ENCODE results near the gene ZNF639. TPM values are rescaled to one million over a fixed set of nuclear protein-coding genes. Genes with fewer than 3 reads are reported as not detected.
A peak's percentile ranks its signal among the peaks of the same experiment; 100 is the strongest.

The ZNF639 gene
- total and polyA plus RNA-seq, 2 of the 13 experiments (the other 11 are each of a cell fraction or from before 2014, with no cell fraction given) = 11.6 to 42.4 TPM

GRCh38 chr3:179286331-179286730 lies 36.5 kb upstream of the ZNF639 start:
- Histone ChIP-seq H3K36me3 (replicated peaks in 1 of 2; ENCODE audit: control insufficient read depth in 1 of 2, insufficient read depth in 2 of 2, low read length in 2 of 2) (no peaks in the 10 kb centered on the region), H4K20me1 (ENCODE audit: insufficient read depth, low read length) (no peaks in the 10 kb centered on the region), H3K4me2 (ENCODE audit: low read depth, low read length) (no peak overlapping the region), H3K27ac (ENCODE audit: extremely low read length, insufficient read depth, low read length) (no peak overlapping the region), H2AFZ (ENCODE audit: low read length) (no peak overlapping the region), H3K27me3 (ENCODE audit: control insufficient read depth in 1 of 2, insufficient read depth in 2 of 2, low read length in 2 of 2) (no peaks in the 10 kb centered on the region), H3K4me3 (replicated peaks in 1 of 3; ENCODE audit: insufficient read depth in 1 of 3, low read depth in 2 of 3, low read length in 3 of 3) (no peak overlapping the region), H3K9ac (ENCODE audit: insufficient read depth, low read depth, low read length) (no peak overlapping the region), H3K9me3 (ENCODE audit: low read length) (no peaks in the 10 kb centered on the region), H3K79me2 (ENCODE audit: insufficient read depth, low read length) (no peaks in the 10 kb centered on the region), H3K4me1 (ENCODE audit: insufficient read depth, low read length) (no peaks in the 10 kb centered on the region)
- TF ChIP-seq KDM3A (CRISPR knock-in tag; IDR thresholded peaks at IDR 0.05; ENCODE audit: low read depth) (no peak), TEAD2 (CRISPR knock-in tag; IDR thresholded peaks at IDR 0.05) (no peak), ZNF556 (CRISPR knock-in tag; IDR thresholded peaks at IDR 0.05; ENCODE audit: borderline replicate concordance) (no peak), GLI4 (CRISPR knock-in tag; IDR thresholded peaks at IDR 0.05; ENCODE audit: borderline replicate concordance) (no peak), ZSCAN20 (CRISPR knock-in tag; IDR thresholded peaks at IDR 0.05; ENCODE audit: borderline replicate concordance) (no peak), ZNF460 (CRISPR knock-in tag; IDR thresholded peaks at IDR 0.05; ENCODE audit: borderline replicate concordance) (0 out of 2 replicates have a peak, but pooled peaks have one; percentile 13), BRF2 (CRISPR knock-in tag; IDR thresholded peaks at IDR 0.05) (no peak), ZNF160 (CRISPR knock-in tag; IDR thresholded peaks at IDR 0.05) (no peak), ZNF792 (CRISPR knock-in tag; IDR thresholded peaks at IDR 0.05) (no peak)
- BruUV-seq (replicated peaks) = no TSS peak
- ATAC-seq (no peak), DNase-seq (ENCODE audit: low spot score) (no peak), FAIRE-seq (no peak)
- 51% methylated on average over 6 of the region's 6 CpGs for WGBS (ENCODE audit: low lambda C conversion rate)
- in situ Hi-C loops (cut with HindIII; ENCODE audit: extremely low pct_ligation_motif_present, low pct_unique_long_range_greater_than_20kb) (no loop called here), intact Hi-C loops (cut with micrococcal nuclease; ENCODE audit: unreplicated experiment) (no loop called here)
- ChIA-PET POLR2A (no interaction called here), CTCF (ENCODE audit: low intra/inter-chr PET ratio, low total read pairs) (no interaction called here)

- no TSS peak for BruUV-seq (replicated peaks)
- no peaks in the 10 kb centered on the region for H3K36me3 ChIP-seq (replicated peaks in 1 of 2; ENCODE audit: control insufficient read depth in 1 of 2, insufficient read depth in 2 of 2, low read length in 2 of 2)
- H3K9me3 ChIP-seq (ENCODE audit: low read length) = no peaks in the 10 kb centered on the region
- intact Hi-C loops (cut with micrococcal nuclease; ENCODE audit: unreplicated experiment) = loop anchor here (2.0 kb wide), 1 partner anchor 20 kb away; no protein-coding TSS in a partner anchor
- 40% methylated on average over 4 of the region's 4 CpGs for WGBS (ENCODE audit: low lambda C conversion rate)
- no peaks in the 10 kb centered on the region for H3K79me2 ChIP-seq (ENCODE audit: insufficient read depth, low read length)
- no peak overlapping the region for H3K4me3 ChIP-seq (replicated peaks in 1 of 3; ENCODE audit: insufficient read depth in 1 of 3, low read depth in 2 of 3, low read length in 3 of 3)
- no peak overlapping the region for H3K4me2 ChIP-seq (ENCODE audit: low read depth, low read length)
- TF ChIP-seq MAFK (conservative IDR thresholded peaks at IDR 0.05 in 1 of 2, IDR thresholded peaks at IDR 0.05 in 1 of 2; ENCODE audit: low read length in 2 of 2) (peak; percentile 97 to 98), MAFG (CRISPR knock-in tag; IDR thresholded peaks at IDR 0.05) (0 out of 2 replicates have a peak, but pooled peaks have one; percentile 35), MAFF (IDR thresholded peaks at IDR 0.05; ENCODE audit: low read depth, low read length) (peak; percentile 98), ZNF7 (CRISPR knock-in tag; IDR thresholded peaks at IDR 0.05) (no peak)
- FAIRE-seq (no peak), ATAC-seq (no peak), DNase-seq (ENCODE audit: low spot score) (no peak)
- no peak overlapping the region for H2AFZ ChIP-seq (ENCODE audit: low read length)
- in situ Hi-C loops (cut with HindIII; ENCODE audit: extremely low pct_ligation_motif_present, low pct_unique_long_range_greater_than_20kb) = no loop called here
- ChIA-PET CTCF (ENCODE audit: low intra/inter-chr PET ratio, low total read pairs) (no interaction called here), POLR2A (no interaction called here)
- H3K27me3 ChIP-seq (ENCODE audit: control insufficient read depth in 1 of 2, insufficient read depth in 2 of 2, low read length in 2 of 2) = no peaks in the 10 kb centered on the region
- H3K9ac ChIP-seq (ENCODE audit: insufficient read depth, low read depth, low read length) = no peak overlapping the region
- peaks cover 16% of the 10 kb centered on the region for H3K4me1 ChIP-seq (ENCODE audit: insufficient read depth, low read length)
- no peak overlapping the region for H3K27ac ChIP-seq (ENCODE audit: extremely low read length, insufficient read depth, low read length)
- no peaks in the 10 kb centered on the region for H4K20me1 ChIP-seq (ENCODE audit: insufficient read depth, low read length)
Measured at GRCh38 chr3:179288845-179289244, 34.0 kb upstream of the ZNF639 start.
